ENCODE data around the gene CTNNA3.
"Not testable (repeated sequence)": the region's sequence is repeated elsewhere in the genome, so short reads cannot be mapped to it uniquely, and the experiment has no call there.

Gene CTNNA3

DNA sequence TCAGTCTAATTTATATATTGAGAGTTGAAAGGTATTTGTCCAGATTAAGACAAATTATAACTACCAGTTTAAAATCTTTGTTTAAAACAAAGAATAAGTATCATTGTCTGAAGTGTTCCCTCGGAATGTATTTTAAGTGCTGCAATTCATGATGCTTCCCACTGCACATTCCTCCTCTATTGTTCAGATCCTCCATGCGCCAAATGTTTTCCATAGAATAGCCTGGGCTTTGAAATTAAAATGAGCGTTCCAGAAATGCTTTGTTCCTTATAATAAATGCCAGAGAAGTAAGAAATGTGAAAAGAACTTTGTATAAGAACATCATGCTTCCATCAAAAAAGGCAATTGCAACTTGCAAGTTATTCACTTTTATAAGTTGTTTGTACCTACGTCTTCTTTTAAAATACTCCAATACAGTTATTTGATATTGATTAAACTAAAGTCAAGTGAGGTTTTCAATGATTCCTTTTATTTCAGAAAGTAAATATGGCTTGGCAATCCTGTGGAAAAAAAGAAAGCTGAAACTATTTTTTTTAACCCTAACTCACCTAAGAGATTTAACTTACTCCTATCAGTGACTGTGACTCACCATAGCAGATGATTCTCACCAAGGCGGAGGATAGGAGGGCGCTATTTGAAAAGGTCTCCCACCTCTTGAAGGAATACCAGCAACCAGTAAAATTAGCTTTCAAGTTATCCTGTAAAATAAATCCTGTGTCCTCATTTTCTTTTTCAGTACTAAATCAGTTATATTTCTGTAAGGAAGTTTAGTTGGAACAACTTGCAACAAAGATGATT lies 85.8 kb downstream of the CTNNA3 start:
- DNase-seq = no peak
- in situ Hi-C loops (cut with MboI; ENCODE audit: low pct_unique_long_range_greater_than_20kb, low sequenced_read_pairs) = no loop called here

DNA sequence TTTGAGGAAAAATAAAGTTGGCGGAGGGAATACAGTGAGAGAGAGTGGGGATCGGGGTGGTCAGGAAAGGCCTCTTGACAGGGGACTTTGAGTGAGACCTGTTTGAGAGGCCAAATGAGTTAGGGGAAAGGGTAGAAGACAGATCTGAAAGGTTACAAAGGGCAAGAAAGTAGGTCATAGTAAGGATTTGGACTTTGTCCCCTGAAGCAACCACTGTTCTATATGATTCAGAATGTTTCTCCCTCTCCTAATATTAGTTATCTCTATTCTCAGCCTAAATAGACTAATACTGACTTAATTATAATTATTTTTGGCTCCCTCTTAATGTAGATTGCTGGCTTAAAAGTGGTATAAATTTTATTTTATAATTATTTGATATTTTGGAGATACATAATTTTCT lies 88.0 kb downstream of the CTNNA3 start:
- DNase-seq = no peak
- in situ Hi-C loops (cut with MboI; ENCODE audit: low pct_unique_long_range_greater_than_20kb, low sequenced_read_pairs) = no loop called here

DNA sequence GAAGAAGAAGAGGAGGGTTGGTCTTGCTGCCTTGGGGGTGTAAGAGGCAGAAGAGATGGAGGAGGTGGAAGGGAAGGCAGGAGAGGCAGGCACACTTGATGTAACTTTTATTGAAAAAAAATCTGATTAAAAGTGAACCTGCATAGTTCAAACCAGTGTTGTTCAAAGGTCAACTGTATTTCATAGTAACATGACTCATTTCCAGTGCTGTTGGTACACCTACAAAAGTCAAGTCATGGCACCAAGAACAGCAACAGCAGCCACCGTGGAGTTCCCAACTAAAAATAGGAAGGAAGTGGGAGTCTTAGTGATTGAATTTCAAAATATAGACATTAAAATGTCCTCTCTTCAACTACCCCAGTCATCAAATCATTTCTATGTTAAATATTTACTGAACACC lies 88.5 kb downstream of the CTNNA3 start:
- in situ Hi-C loops (cut with MboI; ENCODE audit: low pct_unique_long_range_greater_than_20kb, low sequenced_read_pairs) = no loop called here

DNA sequence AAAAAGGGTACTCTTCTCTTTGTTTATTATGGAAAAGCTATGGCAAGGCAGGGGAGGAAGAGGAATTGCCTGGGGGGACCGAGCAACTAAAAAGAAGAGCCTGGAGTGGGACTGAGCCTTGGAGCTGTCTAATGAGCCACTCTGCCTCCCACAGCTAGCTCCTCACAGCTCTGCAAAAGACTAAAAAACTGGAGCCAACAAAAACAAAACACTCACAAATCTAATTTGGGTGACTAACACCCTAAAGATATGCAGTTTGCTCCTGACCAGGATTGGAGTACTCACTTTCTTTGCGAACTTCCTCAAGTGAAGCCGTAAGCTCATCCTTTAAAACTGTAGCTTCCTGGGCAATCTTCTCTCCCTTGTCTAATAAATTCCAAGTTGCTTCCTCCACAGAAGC lies 89.4 kb downstream of the CTNNA3 start:
- in situ Hi-C loops (cut with MboI; ENCODE audit: low pct_unique_long_range_greater_than_20kb, low sequenced_read_pairs) = no loop called here
- DNase-seq = no peak

More for the DNA sequence above, 88.5 kb downstream of the CTNNA3 start:
- DNase-seq = no peak

DNA sequence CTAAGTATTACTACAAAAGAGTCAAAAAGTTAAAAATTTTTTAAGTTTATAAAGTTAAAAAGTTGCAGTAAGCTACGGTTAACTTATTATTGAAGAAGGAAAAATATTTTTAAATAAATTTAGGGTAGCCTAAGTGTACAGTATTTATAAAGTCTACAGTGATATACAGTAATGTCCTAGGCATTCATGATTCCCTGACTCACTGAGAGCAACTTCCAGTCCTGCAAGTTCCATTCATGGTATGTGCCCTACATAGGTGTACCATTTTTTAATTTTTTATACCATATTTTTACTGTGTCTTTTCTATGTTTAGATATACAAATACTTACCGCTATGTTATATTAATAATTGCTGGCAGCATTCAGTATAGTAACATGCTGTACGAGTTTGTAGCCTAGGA lies 92.3 kb downstream of the CTNNA3 start:
- in situ Hi-C loops (cut with MboI; ENCODE audit: low pct_unique_long_range_greater_than_20kb, low sequenced_read_pairs) = no loop called here
- no peak for DNase-seq

DNA sequence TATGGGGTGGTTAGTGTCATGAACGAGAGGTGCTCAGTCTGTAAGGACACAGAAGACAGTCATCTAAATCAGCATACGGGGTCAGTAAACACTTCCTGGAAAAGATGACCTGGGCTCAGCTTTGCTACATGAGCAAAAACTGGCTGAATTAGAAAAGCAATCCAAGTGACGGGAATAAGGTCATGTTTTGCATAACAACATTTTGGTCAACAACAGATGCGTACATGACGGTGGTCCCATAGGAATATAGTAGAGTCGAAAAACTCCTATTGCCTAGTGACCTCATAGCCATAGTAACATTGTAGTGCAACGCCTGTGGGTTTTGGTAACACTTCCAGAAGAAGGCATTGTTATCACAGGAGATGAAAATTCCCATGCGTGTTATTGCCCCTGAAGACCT lies 92.9 kb downstream of the CTNNA3 start:
- DNase-seq = no peak
- in situ Hi-C loops (cut with MboI; ENCODE audit: low pct_unique_long_range_greater_than_20kb, low sequenced_read_pairs) = no loop called here

DNA sequence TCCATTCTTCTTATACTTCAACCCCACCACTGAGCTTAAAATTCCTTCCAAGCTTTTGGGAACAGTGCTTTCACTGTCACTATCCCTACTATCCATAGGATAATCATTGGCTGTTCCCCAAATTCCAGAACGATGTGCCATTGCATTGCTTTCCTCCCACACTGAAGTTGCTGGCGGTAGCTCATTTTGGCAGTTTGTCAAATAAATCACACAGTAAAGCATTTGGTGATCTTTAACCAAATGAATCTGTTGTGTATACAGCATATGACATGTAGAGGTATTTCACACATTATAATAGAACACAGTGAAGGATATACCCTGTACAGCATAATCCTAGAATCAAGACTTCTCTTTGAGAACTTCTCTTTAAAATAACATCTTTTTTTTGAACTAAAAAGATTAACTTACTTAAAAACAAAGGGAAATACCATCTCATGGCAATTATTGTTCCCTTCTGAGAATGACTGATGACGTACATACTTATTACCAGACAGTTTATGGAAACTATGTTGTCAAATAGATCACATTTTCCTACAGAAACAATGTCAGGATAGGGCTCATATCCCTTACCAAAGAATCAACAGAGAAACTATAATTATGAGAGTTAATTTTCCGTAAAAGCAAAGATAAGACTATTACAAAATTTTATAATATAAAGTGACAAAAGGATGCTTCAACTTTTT lies 93.6 kb downstream of the CTNNA3 start:
- no peak for DNase-seq
- in situ Hi-C loops (cut with MboI; ENCODE audit: low pct_unique_long_range_greater_than_20kb, low sequenced_read_pairs) = no loop called here

DNA sequence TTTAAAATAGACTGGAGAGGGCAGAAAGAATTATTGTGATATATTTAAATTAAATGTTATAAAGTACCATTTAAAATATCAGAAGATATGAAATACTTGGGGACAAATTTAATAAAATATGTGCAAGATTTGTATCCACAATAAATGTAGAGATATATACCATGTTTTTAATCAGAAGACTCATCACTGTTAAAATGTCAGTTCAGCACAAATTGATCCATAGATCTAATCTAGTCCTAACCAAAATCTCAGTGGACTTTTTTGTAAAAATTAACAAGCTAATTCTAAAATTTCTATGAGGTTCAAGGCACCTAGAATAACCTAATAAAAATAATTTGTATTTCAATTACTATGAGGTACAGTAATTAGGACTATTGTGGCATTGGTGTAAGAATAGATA lies 96.4 kb downstream of the CTNNA3 start:
- in situ Hi-C loops (cut with MboI; ENCODE audit: low pct_unique_long_range_greater_than_20kb, low sequenced_read_pairs) = no loop called here
- no peak for DNase-seq

DNA sequence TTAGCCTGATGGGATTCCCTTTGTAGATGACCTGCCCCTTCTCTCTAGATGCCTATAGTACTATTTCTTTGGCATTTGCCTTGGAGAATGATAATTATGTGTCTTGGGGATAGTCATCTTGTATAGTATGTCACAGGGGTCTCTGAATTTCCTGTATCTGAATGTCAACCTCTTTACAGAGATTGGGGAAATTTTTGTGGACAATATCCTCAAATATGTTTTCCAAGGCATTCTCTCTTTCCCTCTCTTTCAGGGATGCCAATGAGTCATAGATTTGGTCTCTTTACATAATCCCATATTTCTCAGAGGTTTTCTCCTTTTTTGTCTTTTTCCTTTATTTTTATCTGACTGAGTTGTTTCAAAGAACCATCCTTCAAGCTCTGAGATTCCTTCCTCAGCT lies 99.4 kb downstream of the CTNNA3 start:
- DNase-seq = no peak
- in situ Hi-C loops (cut with MboI; ENCODE audit: low pct_unique_long_range_greater_than_20kb, low sequenced_read_pairs) = no loop called here

DNA sequence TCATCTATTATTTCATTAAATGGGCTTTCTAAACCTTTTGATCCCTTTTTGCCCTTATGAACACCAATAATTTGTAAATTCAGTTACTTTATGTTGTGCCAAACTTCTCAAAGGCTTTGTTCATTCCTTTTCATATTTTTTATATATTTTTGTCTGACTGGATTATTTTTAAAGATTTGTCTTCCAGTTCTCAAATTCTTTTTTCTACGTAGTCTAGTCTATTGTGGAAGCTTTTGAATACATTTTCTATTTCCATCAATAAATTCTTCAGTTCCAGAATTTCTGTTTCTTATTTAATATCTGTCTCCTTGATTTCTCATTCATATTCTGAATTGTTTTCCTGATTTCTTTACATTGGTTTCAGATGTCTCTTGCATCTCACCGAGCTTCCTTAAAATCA lies 108.2 kb downstream of the CTNNA3 start:
- no peak for DNase-seq
- in situ Hi-C loops (cut with MboI; ENCODE audit: low pct_unique_long_range_greater_than_20kb, low sequenced_read_pairs) = no loop called here

DNA sequence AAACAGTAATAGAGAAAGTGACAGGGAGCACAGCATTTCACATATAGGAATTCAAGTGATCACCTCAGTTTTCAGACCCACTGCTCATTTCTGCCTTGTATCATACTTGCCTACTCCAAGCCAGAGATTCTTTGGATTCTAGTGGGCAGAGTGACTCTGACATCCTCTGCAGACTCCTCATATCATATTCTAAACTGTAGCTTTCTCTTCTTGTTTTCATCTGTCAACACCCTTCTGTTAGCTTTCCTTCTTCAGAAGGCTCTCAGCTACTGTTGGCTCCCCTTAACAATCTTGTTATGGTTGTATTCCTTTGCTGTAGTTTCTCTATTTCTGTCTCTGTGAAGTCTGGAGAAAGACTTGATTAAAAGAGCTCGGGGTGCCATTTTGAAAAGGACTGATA lies 120.5 kb downstream of the CTNNA3 start:
- no peak for DNase-seq
- in situ Hi-C loops (cut with MboI; ENCODE audit: low pct_unique_long_range_greater_than_20kb, low sequenced_read_pairs) = no loop called here

DNA sequence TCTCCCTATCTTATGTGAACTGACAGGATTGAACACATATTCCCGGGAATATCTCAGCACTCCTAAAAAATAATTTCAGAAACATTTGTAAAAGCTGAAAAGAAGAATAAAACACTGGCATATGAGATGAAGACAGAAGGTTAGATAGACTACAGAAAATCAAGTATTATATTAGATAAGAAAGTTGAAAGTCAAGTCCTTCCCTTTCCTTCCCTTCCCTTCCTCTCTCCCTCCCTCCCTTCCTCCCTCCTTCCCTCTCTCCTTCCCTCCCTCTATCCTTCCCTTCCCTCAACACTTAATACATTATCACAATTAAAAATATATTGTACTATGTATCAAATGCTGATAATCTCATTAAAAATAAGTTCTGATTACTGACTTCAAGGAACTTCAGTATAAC lies 122.5 kb downstream of the CTNNA3 start:
- in situ Hi-C loops (cut with MboI; ENCODE audit: low pct_unique_long_range_greater_than_20kb, low sequenced_read_pairs) = no loop called here
- DNase-seq = no peak

DNA sequence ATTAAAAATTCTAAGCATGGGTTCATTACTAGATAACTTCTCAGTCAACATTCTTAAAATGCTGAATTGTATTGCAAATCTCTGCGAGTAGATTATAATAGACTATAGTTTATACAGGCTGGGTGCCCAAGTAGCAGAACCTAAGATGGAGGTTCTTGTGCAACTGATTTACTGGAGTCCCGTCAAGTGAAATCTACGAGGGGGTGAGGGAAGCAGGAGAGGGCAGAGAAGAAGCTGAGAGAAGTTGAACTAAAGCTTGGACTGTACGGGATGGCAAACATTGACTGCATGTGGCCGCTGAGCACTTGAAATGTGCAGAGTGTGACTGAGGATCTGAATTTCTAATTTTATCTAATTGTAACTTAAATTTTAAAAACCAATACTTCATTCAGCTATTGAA lies 124.5 kb downstream of the CTNNA3 start:
- no peak for DNase-seq
- in situ Hi-C loops (cut with MboI; ENCODE audit: low pct_unique_long_range_greater_than_20kb, low sequenced_read_pairs) = no loop called here

DNA sequence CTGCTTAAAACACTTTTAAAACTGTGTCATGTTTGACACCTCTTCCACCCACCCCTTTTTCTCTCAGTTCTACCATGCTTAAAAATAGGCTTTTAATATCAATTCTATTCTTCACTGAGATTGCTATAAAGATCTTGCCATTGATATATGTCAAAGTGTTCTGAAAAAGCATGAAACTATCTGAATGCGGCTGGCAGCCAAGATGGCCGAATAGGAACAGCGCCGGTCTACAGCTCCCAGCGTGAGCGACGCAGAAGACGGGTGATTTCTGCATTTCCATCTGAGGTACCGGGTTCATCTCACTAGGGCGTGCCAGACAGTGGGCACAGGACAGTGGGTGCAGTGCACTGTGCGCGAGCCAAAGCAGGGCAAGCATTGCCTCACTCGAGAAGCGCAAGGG lies 137.7 kb downstream of the CTNNA3 start:
- DNase-seq; in situ Hi-C loops (cut with MboI; ENCODE audit: low pct_unique_long_range_greater_than_20kb, low sequenced_read_pairs): not testable (repeated sequence)

DNA sequence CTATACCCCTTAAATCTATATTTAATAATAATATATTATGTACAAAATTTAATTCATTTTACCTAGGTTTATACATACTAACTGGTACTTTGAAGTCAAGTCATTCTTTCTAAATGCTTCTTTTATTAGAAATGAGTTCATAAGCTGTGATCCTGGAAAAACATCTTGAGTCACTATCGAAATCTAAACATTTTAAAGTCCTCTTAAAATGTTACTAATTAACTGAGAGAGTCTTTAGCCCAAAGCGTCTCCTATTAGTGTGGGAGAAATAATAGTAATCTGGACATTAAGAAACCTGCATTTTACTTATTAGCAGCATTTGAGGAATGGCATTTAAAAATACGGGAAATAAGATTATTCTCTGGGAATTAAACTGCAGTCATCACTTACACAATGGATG lies 142.7 kb downstream of the CTNNA3 start:
- in situ Hi-C loops (cut with MboI; ENCODE audit: low pct_unique_long_range_greater_than_20kb, low sequenced_read_pairs) = no loop called here
- no peak for DNase-seq

DNA sequence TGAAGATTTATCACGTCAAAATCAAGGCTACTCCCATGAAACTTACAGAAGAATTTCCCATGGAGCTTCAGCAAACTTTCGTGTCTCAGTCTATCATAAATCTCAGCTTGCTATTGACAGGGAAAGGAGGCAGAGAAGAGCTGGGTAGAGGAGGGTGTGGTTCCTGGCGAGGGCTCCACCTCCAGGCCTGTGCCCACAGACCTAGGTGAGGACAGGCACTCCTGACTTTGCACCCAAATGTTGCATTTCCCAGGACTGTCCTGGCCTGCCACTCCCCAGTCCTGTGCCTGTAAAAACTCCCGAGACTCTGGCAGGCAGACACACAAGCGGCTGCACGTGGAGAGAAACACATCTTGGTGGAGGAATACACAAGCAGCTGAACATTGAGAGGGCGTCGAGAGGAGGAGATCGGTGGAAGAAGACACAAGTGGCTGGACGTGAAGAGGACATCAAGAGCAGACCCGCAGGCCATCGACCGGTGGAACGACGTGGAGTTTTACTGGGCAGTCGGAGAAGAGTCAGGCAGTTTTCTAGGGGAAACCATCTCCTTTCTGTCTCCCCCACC lies 145.1 kb downstream of the CTNNA3 start:
- in situ Hi-C loops (cut with MboI; ENCODE audit: low pct_unique_long_range_greater_than_20kb, low sequenced_read_pairs) = no loop called here
- no peak for DNase-seq

DNA sequence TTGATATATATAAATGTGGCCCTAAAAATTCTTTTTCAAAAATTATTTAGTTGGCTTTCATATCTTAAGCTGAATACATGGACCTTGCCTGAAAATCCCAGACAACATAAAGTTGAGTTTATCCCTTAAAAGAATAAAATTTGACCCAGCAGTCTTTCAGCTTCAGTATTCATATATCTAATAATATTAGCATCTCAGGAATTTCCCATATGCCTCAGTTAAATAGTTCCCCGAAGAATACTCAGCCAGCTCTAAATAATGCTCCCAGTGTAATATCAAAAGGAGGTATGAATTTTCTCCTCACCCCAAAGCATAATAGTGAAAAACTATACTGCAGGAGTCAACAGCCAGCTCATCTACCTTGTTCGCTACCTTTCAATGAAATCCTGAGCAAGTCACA lies 145.9 kb downstream of the CTNNA3 start:
- in situ Hi-C loops (cut with MboI; ENCODE audit: low pct_unique_long_range_greater_than_20kb, low sequenced_read_pairs) = no loop called here
- DNase-seq = no peak

DNA sequence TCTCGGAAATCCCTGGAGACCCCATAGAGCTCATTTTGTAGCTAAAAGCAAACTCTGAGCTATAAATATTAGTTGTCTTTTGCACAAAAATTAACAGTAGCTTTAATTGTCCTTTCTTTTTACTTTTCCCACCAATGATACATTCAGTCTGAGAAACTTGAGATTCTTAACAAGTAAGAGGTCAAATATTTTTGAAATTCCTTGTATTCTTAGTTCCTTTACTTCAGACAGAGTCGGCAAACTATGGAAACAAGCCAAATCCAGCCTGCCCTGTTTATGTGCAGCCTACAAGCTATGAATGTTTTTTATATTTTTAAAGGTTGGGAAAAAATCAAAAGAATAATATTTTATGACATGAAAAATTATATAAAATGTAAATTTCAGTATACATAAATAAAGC lies 146.6 kb downstream of the CTNNA3 start:
- no peak for DNase-seq
- in situ Hi-C loops (cut with MboI; ENCODE audit: low pct_unique_long_range_greater_than_20kb, low sequenced_read_pairs) = no loop called here

DNA sequence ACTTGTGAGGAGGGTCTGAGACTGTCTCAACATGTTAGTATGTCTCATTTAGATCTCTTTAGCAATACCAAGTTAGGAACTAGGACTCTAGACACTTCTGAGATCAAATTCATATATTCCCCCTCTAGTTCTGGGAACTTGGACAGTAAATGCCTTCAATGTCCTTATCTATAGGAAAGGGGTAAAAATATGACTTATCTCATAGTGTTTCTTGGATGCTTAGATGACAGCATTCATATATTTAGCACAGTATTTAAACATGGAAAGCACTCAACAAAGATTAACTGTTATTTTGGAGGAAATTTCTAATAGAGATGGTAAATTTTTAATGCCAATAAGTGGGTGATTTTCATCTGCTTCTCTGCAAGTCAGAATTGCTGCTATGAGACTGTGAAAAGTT lies 154.6 kb downstream of the CTNNA3 start:
- in situ Hi-C loops (cut with MboI; ENCODE audit: low pct_unique_long_range_greater_than_20kb, low sequenced_read_pairs) = no loop called here
- no peak for DNase-seq

DNA sequence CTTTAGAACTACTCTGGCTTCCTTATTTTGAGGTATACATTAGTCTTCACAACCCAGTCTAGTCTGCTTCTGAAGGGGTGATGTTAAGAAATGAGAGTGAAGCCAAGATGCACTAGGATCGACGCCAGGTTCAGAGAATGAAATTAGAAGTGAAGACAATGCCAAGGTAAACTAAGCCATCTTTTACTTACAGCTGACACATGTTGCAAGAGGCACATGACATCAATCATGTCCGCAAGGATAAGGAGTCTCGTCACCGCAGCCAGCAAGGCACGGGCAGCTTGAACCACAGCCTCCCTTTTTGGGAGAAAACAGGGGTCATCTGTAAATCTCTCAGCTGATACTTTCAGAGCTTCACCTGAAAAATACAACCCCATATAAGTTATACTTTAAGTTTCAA lies 156.7 kb downstream of the CTNNA3 start:
- in situ Hi-C loops (cut with MboI; ENCODE audit: low pct_unique_long_range_greater_than_20kb, low sequenced_read_pairs) = no loop called here
- DNase-seq = no peak

DNA sequence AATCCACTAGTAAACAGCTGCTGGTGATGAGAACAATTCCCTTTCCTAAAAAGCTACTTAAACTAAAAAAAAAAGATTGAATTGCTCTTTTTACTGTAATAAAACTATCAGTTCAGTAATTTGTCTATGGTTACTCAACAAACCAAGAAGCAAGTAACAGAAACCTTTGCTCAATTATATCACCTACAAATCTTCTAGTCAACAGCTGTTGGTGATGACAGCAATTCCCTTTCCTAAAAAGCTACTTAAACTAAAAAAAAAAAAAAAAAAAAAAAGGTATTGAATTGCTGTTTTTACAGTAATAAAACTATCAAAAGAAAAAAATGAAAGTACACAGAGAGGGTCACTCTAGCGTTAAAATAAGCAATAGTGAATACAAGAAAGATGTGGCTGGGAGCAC lies 158.1 kb downstream of the CTNNA3 start:
- in situ Hi-C loops (cut with MboI; ENCODE audit: low pct_unique_long_range_greater_than_20kb, low sequenced_read_pairs) = no loop called here
- DNase-seq = no peak

All from KBM-7 (cell line).